Measurements from ENCODE around the gene USP3.

DNA sequence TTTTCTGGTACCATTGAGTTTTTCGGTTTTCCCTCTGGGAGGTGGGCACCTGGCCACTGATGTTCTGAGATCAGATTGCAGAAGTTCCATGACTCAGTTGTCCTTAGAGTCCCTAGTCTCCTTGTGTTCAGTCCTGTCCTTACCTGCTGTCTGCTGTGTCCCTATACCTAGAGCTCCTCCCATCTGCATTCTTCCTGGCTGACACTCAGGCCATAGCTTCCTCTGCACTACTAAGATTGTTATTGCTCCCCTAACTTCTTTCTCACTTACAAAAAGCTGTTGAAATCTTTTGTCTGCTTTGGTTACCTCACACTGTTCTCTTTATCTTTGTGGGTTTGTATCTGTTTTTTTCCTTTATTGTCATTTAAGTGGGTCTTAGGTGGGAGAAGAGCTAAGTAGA, 13.2 kb downstream of the USP3 start:
- TF ChIP-seq POLR2A (IDR thresholded peaks at IDR 0.05) = no peak
- TF ChIP-seq, protein P1, sequence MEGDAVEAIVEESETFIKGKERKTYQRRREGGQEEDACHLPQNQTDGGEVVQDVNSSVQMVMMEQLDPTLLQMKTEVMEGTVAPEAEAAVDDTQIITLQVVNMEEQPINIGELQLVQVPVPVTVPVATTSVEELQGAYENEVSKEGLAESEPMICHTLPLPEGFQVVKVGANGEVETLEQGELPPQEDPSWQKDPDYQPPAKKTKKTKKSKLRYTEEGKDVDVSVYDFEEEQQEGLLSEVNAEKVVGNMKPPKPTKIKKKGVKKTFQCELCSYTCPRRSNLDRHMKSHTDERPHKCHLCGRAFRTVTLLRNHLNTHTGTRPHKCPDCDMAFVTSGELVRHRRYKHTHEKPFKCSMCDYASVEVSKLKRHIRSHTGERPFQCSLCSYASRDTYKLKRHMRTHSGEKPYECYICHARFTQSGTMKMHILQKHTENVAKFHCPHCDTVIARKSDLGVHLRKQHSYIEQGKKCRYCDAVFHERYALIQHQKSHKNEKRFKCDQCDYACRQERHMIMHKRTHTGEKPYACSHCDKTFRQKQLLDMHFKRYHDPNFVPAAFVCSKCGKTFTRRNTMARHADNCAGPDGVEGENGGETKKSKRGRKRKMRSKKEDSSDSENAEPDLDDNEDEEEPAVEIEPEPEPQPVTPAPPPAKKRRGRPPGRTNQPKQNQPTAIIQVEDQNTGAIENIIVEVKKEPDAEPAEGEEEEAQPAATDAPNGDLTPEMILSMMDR (IDR thresholded peaks at IDR 0.05) = no peak

All from body of pancreas (tissue), 4 donors.